ENCODE results near the gene RAB26. TPM values are rescaled to one million over a fixed set of nuclear protein-coding genes. Genes with fewer than 3 reads are reported as not detected.
A peak's percentile ranks its signal among the peaks of the same experiment; 100 is the strongest.

Gene RAB26
- total and polyA plus RNA-seq, 2 experiments from 2014 or later, result 4.1 to 8.7 TPM

DNA sequence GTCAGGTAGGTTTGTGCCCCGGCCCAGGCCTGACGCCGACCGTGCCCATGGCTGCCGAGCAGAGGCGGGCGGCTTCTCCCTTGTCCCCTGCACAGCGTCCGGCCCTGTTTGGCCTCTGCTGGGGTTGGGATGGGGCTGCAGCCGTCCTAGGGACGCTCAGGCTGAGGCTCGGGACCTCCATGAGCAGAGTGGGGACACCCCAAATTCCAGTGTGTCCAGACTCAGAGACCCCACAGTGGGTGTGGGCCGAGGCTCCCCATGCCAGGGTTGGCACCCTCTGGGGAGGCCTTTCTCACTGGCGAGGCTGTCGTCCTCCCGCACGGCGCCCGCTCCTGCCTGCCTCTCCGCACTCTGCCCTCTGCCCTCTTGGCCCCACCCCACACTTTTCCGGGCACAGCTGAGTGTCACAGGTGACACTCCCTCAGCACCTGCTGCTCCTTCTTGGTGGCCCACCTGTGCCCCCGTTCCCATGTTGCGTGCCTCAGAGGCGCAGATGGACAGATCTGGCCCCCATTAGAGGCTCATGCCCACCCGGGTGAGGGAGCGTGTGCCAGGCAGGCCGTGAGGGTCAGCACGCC is 23.3 kb downstream of the RAB26 start:
- H3K4me1 Mint-ChIP-seq, result peaks cover 2% of the 10 kb centered on the region; the same call in 2 of the 3 replicates
- no peak for DNase-seq (ENCODE audit: low spot score)
- H4K20me1 ChIP-seq (replicated peaks; ENCODE audit: insufficient read depth), result no peaks in the 10 kb centered on the region; the same call in 1 of the 2 replicates
- TF ChIP-seq EZH2 (IDR thresholded peaks at IDR 0.05; ENCODE audit: low read depth, unreplicated experiment) (no peak), ZNF331 (CRISPR knock-in tag; IDR thresholded peaks at IDR 0.05; ENCODE audit: low read depth) (no peak), REST (IDR thresholded peaks at IDR 0.05; ENCODE audit: unreplicated experiment) (no peak), CREB1 (CRISPR knock-in tag; IDR thresholded peaks at IDR 0.05; ENCODE audit: low read depth) (no peak), STAT1 (IDR thresholded peaks at IDR 0.05; ENCODE audit: unreplicated experiment) (no peak), EZH2phosphoT487 (IDR thresholded peaks at IDR 0.05; ENCODE audit: unreplicated experiment) (no peak), JUNB (IDR thresholded peaks at IDR 0.05; ENCODE audit: unreplicated experiment) (no peak), NANOG (IDR thresholded peaks at IDR 0.05; ENCODE audit: borderline replicate concordance) (no peak), ETS1 (IDR thresholded peaks at IDR 0.05) (no peak)
- TF ChIP-seq, protein P1, sequence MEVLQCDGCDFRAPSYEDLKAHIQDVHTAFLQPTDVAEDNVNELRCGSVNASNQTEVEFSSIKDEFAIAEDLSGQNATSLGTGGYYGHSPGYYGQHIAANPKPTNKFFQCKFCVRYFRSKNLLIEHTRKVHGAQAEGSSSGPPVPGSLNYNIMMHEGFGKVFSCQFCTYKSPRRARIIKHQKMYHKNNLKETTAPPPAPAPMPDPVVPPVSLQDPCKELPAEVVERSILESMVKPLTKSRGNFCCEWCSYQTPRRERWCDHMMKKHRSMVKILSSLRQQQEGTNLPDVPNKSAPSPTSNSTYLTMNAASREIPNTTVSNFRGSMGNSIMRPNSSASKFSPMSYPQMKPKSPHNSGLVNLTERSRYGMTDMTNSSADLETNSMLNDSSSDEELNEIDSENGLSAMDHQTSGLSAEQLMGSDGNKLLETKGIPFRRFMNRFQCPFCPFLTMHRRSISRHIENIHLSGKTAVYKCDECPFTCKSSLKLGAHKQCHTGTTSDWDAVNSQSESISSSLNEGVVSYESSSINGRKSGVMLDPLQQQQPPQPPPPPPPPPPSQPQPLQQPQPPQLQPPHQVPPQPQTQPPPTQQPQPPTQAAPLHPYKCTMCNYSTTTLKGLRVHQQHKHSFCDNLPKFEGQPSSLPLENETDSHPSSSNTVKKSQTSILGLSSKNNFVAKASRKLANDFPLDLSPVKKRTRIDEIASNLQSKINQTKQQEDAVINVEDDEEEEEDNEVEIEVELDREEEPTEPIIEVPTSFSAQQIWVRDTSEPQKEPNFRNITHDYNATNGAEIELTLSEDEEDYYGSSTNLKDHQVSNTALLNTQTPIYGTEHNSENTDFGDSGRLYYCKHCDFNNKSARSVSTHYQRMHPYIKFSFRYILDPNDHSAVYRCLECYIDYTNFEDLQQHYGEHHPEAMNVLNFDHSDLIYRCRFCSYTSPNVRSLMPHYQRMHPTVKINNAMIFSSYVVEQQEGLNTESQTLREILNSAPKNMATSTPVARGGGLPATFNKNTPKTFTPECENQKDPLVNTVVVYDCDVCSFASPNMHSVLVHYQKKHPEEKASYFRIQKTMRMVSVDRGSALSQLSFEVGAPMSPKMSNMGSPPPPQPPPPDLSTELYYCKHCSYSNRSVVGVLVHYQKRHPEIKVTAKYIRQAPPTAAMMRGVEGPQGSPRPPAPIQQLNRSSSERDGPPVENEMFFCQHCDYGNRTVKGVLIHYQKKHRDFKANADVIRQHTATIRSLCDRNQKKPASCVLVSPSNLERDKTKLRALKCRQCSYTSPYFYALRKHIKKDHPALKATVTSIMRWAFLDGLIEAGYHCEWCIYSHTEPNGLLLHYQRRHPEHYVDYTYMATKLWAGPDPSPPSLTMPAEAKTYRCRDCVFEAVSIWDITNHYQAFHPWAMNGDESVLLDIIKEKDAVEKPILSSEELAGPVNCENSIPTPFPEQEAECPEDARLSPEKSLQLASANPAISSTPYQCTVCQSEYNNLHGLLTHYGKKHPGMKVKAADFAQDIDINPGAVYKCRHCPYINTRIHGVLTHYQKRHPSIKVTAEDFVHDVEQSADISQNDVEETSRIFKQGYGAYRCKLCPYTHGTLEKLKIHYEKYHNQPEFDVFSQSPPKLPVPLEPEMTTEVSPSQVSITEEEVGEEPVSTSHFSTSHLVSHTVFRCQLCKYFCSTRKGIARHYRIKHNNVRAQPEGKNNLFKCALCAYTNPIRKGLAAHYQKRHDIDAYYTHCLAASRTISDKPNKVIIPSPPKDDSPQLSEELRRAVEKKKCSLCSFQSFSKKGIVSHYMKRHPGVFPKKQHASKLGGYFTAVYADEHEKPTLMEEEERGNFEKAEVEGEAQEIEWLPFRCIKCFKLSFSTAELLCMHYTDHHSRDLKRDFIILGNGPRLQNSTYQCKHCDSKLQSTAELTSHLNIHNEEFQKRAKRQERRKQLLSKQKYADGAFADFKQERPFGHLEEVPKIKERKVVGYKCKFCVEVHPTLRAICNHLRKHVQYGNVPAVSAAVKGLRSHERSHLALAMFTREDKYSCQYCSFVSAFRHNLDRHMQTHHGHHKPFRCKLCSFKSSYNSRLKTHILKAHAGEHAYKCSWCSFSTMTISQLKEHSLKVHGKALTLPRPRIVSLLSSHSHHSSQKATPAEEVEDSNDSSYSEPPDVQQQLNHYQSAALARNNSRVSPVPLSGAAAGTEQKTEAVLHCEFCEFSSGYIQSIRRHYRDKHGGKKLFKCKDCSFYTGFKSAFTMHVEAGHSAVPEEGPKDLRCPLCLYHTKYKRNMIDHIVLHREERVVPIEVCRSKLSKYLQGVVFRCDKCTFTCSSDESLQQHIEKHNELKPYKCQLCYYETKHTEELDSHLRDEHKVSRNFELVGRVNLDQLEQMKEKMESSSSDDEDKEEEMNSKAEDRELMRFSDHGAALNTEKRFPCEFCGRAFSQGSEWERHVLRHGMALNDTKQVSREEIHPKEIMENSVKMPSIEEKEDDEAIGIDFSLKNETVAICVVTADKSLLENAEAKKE (CRISPR knock-in tag; IDR thresholded peaks at IDR 0.05), result no peak
- no peaks in the 10 kb centered on the region; the same call in none of the 2 replicates for H3K79me2 ChIP-seq (replicated peaks; ENCODE audit: insufficient read depth)
- no peak overlapping the region for H3K4me3 ChIP-seq
- H3K27ac ChIP-seq (ENCODE audit: low read depth), result no peak overlapping the region
- no peak for ATAC-seq
- H3F3A ChIP-seq (replicated peaks; ENCODE audit: low read depth), result peaks cover 12% of the 10 kb centered on the region; the same call in 1 of the 2 replicates
- H3K4me2 ChIP-seq, result no peak overlapping the region
- no peaks in the 10 kb centered on the region for H3K9me3 Mint-ChIP-seq
- peaks cover 34% of the 10 kb centered on the region for H3K36me3 Mint-ChIP-seq (ENCODE audit: low read depth)
- H3K27me3 ChIP-seq (ENCODE audit: insufficient read depth), result no peaks in the 10 kb centered on the region
- no peak overlapping the region for H2AFZ ChIP-seq
- H3K4me1 ChIP-seq (ENCODE audit: insufficient read depth), result no peaks in the 10 kb centered on the region
- peak overlapping the region; percentile 36; the same call in 1 of the 2 replicates for H3K27ac Mint-ChIP-seq
- no peaks in the 10 kb centered on the region for H3K9me2 ChIP-seq (ENCODE audit: insufficient read depth)
- no peaks in the 10 kb centered on the region; the same call in 1 of the 2 replicates for H3K36me3 ChIP-seq (ENCODE audit: insufficient read depth)
- peaks cover 9% of the 10 kb centered on the region for H3K27me3 Mint-ChIP-seq (ENCODE audit: insufficient read depth, low read depth, poor library complexity)
- no peak overlapping the region for H3K4me3 Mint-ChIP-seq

Data from GM23338 (cell line).